Activated CD8-positive, alpha-beta T cell treated with anti-CD3 and anti-CD28 coated beads, Interleukin-2, amount 10 ng/mL, durations not matched to agents 7 days and 5 days (primary cell): ENCODE data around the gene GTF2F1. TPM values are rescaled to one million over a fixed set of nuclear protein-coding genes. Genes with fewer than 3 reads are reported as not detected.

Experiments used
- ATAC-seq: fragments of 150-1000 bp; cut with Tn5 transposase; one replicate; pipeline ENCODE4 v1.10.0; 2021; ENCODE audit warnings: moderate library complexity
- CTCF ChIA-PET: fragments of 350-600 bp; sonication (Branson Sonifier 250); formaldehyde crosslinking; loops from one replicate; lab custom pipeline; 2021; ENCODE audit warnings: antibody characterized with exemption; lab: Charles Lee
- POLR2A ChIA-PET: fragments of 350-600 bp; sonication (Branson Sonifier 250); formaldehyde crosslinking; loops from one replicate; lab custom pipeline; 2021; ENCODE audit warnings: antibody characterized with exemption; lab: Charles Lee
- DNase-seq: peaks from one replicate; pipeline ENCODE4 v3.0.0-alpha.2; 2020
- H3K27ac Mint-ChIP-seq: one replicate; pipeline ENCODE4 v1.8.0; 2021; ENCODE audit warnings: mild to moderate bottlenecking, mixed read lengths
- H3K27me3 Mint-ChIP-seq: one replicate; pipeline ENCODE4 v1.8.0; 2021; ENCODE audit warnings: low read depth, mixed read lengths
- H3K36me3 Mint-ChIP-seq: one replicate; pipeline ENCODE4 v1.8.0; 2021; ENCODE audit warnings: low read depth, mixed read lengths
- H3K4me1 Mint-ChIP-seq: one replicate; pipeline ENCODE4 v1.8.0; 2021; ENCODE audit warnings: low read depth, mixed read lengths
- H3K4me3 Mint-ChIP-seq: one replicate; pipeline ENCODE4 v1.8.0; 2021; ENCODE audit warnings: mild to moderate bottlenecking, mixed read lengths
- H3K9me3 Mint-ChIP-seq: one replicate; pipeline ENCODE4 v1.8.0; 2022; ENCODE audit warnings: mixed read lengths; ENCODE audit not compliant: insufficient read depth
- microRNA-seq: library from miRNA; unstranded; fragments of <30 nt; microRNA quantifications from one replicate; pipeline ENCODE4 v1.2.0, GENCODE V29; 2022
- total RNA-seq, 2 experiments: library from RNA; stranded (reverse); gene quantifications; one replicate each; pipeline ENCODE4 v1.2.3, GENCODE V29; 2021

Gene GTF2F1
- total RNA-seq, 2 experiments from 2014 or later = 71.2 to 71.5 TPM

DNA sequence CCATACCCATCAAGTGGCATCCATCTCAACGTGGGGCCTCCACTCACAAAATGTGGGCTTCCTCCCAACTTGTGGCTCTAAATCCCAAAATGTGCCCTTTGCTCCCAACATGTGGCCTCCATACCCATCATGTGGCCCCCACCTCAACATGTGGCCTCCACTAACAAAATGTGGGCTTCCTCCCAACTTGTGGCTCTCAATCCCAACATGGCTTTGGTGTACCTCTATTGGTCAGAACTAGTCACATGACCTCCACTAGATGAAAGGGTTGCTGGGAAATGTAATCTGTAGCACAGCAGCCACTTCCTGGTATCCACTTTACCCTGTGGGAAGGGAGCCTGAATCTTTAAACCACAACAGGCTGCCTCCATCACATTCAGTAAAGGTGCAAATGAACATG lies 49.5 kb downstream of the GTF2F1 start:
- no peak for ATAC-seq
- peaks cover 5% of the 10 kb centered on the region for H3K4me1 Mint-ChIP-seq
- no peaks in the 10 kb centered on the region for H3K27me3 Mint-ChIP-seq
- H3K9me3 Mint-ChIP-seq = no peaks in the 10 kb centered on the region
- ChIA-PET CTCF (interaction anchor here (0.8 kb wide), 1 partner anchor 174 kb away, joined by 3 read pairs; no protein-coding TSS in a partner anchor), POLR2A (no interaction called here)
- no peak overlapping the region for H3K4me3 Mint-ChIP-seq
- peaks cover 11% of the 10 kb centered on the region for H3K36me3 Mint-ChIP-seq
- no peak for DNase-seq
- no peak overlapping the region for H3K27ac Mint-ChIP-seq

DNA sequence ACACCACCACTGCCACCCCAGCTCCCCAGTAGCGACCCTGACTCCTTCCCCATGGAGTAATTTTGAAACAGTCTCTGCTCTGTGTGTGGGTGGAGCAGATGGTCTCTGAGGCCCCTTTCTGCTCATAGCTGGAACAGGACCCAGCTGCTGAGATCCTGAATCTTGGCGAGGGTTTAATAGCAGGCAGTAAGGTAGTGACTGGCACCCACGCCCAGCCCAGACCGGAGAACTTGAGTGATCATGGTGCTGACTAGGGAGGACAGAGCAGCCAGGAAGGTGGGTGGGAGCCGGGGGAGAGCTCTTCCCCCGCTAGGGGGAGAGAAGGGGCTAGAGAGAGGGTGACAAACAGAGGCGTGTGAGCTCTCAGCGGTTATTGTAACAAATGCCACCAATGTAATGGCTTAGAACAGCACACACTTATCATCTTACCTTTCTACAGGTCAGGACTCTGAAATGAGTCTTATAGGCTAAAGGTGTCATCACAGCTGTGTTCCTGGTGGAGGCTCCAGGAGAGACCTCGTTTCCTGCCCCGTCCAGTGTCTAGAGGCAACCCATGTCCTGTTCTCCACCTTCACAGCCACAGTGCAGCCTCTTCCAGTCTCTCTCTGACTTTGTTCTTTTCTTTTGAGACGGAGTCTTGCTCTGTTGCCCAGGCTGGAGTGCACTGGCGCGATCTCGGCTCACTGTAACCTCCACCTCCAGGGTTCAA lies 52.3 kb downstream of the GTF2F1 start:
- POLR2A ChIA-PET = no interaction called here
- no peak overlapping the region for H3K4me3 Mint-ChIP-seq
- ATAC-seq (no peak), DNase-seq (no peak)
- H3K36me3 Mint-ChIP-seq = peaks cover 9% of the 10 kb centered on the region
- peaks cover 5% of the 10 kb centered on the region for H3K4me1 Mint-ChIP-seq
- CTCF ChIA-PET = interaction anchor here (1.2 kb wide), 1 partner anchor 292 kb away, joined by 3 read pairs; no protein-coding TSS in a partner anchor
- H3K9me3 Mint-ChIP-seq = no peaks in the 10 kb centered on the region
- H3K27me3 Mint-ChIP-seq = no peaks in the 10 kb centered on the region
- H3K27ac Mint-ChIP-seq = no peak overlapping the region

DNA sequence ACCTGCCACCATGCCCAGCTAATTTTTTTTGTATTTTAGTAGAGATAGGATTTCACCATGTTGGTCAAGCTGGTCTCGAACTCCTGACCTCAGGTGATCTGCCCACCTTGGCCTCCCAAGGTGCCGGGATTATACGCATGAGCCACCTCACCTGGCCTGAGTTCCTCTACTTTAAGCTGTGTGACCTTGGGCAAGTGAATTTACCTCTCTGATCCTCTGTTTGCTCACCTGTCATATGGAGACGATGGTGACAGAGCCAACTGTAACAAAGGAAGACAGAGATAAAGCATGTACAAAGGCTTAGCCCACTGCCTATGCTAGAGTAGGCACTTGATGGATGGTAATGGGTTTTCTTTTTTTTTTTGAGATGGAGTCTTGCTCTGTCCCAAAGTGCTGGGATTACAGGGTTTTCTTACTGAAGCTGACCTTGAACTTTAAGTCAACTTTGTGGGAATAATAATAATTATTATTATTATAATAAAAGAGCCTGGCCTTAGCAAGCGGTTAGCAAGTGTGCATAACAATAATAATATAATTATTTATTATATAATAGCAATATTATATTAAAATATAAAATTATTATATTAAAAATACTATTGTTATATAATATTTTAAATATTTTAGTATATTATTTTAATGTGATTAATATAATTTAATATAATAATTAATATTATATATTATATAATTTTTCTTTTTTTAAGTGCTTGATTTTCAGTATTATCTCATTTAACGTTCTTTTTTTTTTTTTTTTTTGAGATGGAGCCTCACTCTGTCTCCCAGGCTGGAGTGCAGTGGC lies 58.3 kb downstream of the GTF2F1 start:
- ChIA-PET POLR2A (no interaction called here), CTCF (no interaction called here)
- H3K36me3 Mint-ChIP-seq = no peaks in the 10 kb centered on the region
- no peaks in the 10 kb centered on the region for H3K27me3 Mint-ChIP-seq
- no peak for DNase-seq
- H3K9me3 Mint-ChIP-seq = no peaks in the 10 kb centered on the region
- ATAC-seq = no peak
- H3K4me3 Mint-ChIP-seq = no peak overlapping the region
- H3K4me1 Mint-ChIP-seq = no peaks in the 10 kb centered on the region
- H3K27ac Mint-ChIP-seq = no peak overlapping the region

DNA sequence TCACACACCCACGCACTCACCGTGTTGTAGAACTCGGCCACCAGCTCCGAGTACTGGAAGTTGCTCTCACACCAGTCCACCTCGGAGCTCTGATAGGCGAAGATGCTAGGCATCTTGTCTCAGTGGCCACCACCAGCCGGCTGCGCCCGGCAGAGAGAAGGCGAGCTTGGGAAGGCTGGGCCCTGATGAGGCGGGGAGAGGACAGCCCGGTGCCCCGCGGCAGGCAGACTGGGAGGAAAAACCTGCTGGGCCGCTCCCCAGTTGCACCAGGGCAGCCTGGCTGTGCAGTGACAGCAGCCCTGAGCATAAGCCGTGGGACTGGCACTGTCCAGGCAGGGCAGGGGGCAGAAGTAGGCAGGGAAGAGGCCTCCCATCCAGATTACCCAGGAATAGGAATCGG lies 59.5 kb downstream of the GTF2F1 start, which contains the start of gene ACER1:
Gene ACER1, minus strand, starts transcription at position 174 of the 400 bp plus-strand sequence. Its CDS starts 61 bp downstream, at position 113.
- ATAC-seq (no peak), DNase-seq (no peak)
- POLR2A ChIA-PET = no interaction called here
- H3K4me3 Mint-ChIP-seq = no peak within 1 kb of the TSS
- no peaks in the 10 kb centered on the region for H3K4me1 Mint-ChIP-seq
- no peaks in the 10 kb centered on the region for H3K36me3 Mint-ChIP-seq
- H3K27ac Mint-ChIP-seq = no peak within 1 kb of the TSS
- H3K27me3 Mint-ChIP-seq = no peaks in the 10 kb centered on the region
- CTCF ChIA-PET = interaction anchor here (1.6 kb wide), 1 partner anchor 34 kb away, joined by 5 read pairs; no protein-coding TSS in a partner anchor
- no peaks in the 10 kb centered on the region for H3K9me3 Mint-ChIP-seq

Small RNA genes within 50 kb of the gene (microRNA-seq; reads per million reads assigned to microRNA genes)
- gene MIR3940 = 24.1 reads per million, percentile 38 among the genes with 10 or more reads in this experiment
- not detected for gene MIR6790
- not detected for gene MIR6885

Other genes with a start within 250 kb of the GTF2F1 start
- 10 to 100 TPM; 37.3 to 48.7 TPM for gene MLLT1, start 113.2 kb downstream of the GTF2F1 start, total RNA-seq
- under 1 TPM; 0.26 to 0.29 TPM for gene ACER1, start 59.6 kb downstream of the GTF2F1 start, total RNA-seq
- gene CLPP, start 31.6 kb downstream of the GTF2F1 start, total RNA-seq = 100 to 1,000 TPM; 142 to 160 TPM
- gene ALKBH7, start 20.4 kb downstream of the GTF2F1 start, total RNA-seq = 10 to 100 TPM; 46.1 to 48.8 TPM
- gene PSPN, start 17.2 kb downstream of the GTF2F1 start, total RNA-seq = 1 to 10 TPM; 2.1 to 2.6 TPM
- gene KHSRP, start 31.6 kb upstream of the GTF2F1 start, total RNA-seq = 100 to 1,000 TPM; 345 to 354 TPM
- gene SLC25A41, start 40.6 kb upstream of the GTF2F1 start, total RNA-seq = under 1 TPM; 0.16 to 0.18 TPM
- 10 to 100 TPM; 27.5 to 28.0 TPM for gene SLC25A23, start 66.6 kb upstream of the GTF2F1 start, total RNA-seq
- 1 to 10 TPM in 1 of 2 experiments, not detected in 1; 1.1 TPM for gene CRB3, start 71.1 kb upstream of the GTF2F1 start, total RNA-seq
- gene DENND1C, start 88.6 kb upstream of the GTF2F1 start, total RNA-seq = 10 to 100 TPM; 94.1 to 97.5 TPM
- gene TUBB4A, start 109.1 kb upstream of the GTF2F1 start, total RNA-seq = 1 to 10 TPM; 6.6 to 6.9 TPM
- 1 to 10 TPM; 1.5 to 1.7 TPM for gene TNFSF9, start 137.9 kb upstream of the GTF2F1 start, total RNA-seq
- 10 to 100 TPM; 16.9 to 17.3 TPM for gene CD70, start 198.0 kb upstream of the GTF2F1 start, total RNA-seq